Measurements from ENCODE around the gene PLCL1. TPM values are rescaled to one million over a fixed set of nuclear protein-coding genes. Genes with fewer than 3 reads are reported as not detected.

Gene PLCL1
- total RNA-seq, 1 experiment from 2014 or later = not detected

DNA sequence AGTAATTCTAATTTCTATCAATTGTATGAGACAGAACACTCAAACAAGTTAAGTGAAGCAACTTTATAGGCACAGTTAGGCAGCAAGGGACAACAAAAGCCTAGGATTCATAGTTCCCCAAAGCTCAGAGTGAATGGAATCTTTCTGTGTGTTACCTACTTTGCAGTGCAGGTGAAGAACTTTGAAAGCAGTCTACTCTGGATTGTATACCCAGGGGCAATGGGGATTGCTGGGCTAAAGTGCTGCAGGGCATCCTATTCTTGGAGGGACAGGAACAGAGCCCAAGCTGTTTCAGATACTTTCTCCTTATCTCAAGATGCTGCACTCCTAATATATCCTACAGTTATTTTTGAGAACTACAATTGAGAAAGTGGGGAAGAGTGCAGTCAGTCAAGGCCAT is 207.6 kb downstream of the PLCL1 start:
- no peak for DNase-seq
- ChIA-PET POLR2A (ENCODE audit: unreplicated experiment) (no interaction called here), CTCF (no interaction called here)
- Histone ChIP-seq H2AFZ (no peak overlapping the region), H3K4me3 (no peak overlapping the region), H3K4me1 (replicated peaks; ENCODE audit: insufficient read depth) (no peaks in the 10 kb centered on the region), H4K20me1 (ENCODE audit: insufficient read depth) (no peaks in the 10 kb centered on the region), H3K27me3 (ENCODE audit: insufficient read depth, low read depth) (no peaks in the 10 kb centered on the region), H3K9me3 (ENCODE audit: insufficient read depth, low read depth) (no peaks in the 10 kb centered on the region), H3K4me2 (no peak overlapping the region), H3K9me2 (ENCODE audit: insufficient read depth) (no peaks in the 10 kb centered on the region), H3F3A (ENCODE audit: insufficient read depth, low read depth) (no peaks in the 10 kb centered on the region), H3K27ac (no peak overlapping the region), H3K79me2 (ENCODE audit: low read depth) (no peaks in the 10 kb centered on the region), H3K36me3 (ENCODE audit: low read depth) (no peaks in the 10 kb centered on the region)
- intact Hi-C loops (cut with micrococcal nuclease; ENCODE audit: unreplicated experiment) = no loop called here
- BruUV-seq (replicated peaks) = no TSS peak
- TF ChIP-seq, protein P1, sequence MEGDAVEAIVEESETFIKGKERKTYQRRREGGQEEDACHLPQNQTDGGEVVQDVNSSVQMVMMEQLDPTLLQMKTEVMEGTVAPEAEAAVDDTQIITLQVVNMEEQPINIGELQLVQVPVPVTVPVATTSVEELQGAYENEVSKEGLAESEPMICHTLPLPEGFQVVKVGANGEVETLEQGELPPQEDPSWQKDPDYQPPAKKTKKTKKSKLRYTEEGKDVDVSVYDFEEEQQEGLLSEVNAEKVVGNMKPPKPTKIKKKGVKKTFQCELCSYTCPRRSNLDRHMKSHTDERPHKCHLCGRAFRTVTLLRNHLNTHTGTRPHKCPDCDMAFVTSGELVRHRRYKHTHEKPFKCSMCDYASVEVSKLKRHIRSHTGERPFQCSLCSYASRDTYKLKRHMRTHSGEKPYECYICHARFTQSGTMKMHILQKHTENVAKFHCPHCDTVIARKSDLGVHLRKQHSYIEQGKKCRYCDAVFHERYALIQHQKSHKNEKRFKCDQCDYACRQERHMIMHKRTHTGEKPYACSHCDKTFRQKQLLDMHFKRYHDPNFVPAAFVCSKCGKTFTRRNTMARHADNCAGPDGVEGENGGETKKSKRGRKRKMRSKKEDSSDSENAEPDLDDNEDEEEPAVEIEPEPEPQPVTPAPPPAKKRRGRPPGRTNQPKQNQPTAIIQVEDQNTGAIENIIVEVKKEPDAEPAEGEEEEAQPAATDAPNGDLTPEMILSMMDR (conservative IDR thresholded peaks at IDR 0.05) = no peak
- no peak for TF ChIP-seq EZH2 (IDR thresholded peaks at IDR 0.05; ENCODE audit: low read depth)

DNA sequence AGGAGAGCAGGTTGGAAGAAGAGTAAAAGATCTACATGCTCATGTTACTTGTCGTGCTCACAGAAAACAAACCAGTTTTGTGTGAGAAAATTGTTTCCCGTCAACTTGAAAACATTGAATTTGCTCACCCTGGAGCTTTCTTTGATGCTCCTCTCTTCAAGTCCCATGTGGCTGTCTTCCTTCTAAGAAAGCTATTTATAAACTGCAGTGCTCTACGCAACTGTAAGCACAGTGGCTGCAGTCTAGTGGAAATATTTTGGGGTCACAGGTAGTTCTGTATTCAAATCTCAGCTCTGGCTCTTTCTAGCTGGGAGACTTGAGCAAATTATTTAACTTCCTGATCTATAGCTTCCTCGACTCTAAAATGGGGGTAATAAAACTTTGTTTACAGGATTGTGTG is 211.8 kb downstream of the PLCL1 start:
- no peak for TF ChIP-seq EZH2 (IDR thresholded peaks at IDR 0.05; ENCODE audit: low read depth)
- TF ChIP-seq, protein P1 (conservative IDR thresholded peaks at IDR 0.05) = no peak
- H3K27me3 ChIP-seq (ENCODE audit: insufficient read depth, low read depth) = no peaks in the 10 kb centered on the region
- no peaks in the 10 kb centered on the region for H3K79me2 ChIP-seq (ENCODE audit: low read depth)
- ChIA-PET POLR2A (ENCODE audit: unreplicated experiment) (no interaction called here), CTCF (no interaction called here)
- H3K9me2 ChIP-seq (ENCODE audit: insufficient read depth) = no peaks in the 10 kb centered on the region
- no peak for DNase-seq
- peak overlapping the region; percentile 64; the same call in 1 of the 2 replicates for H2AFZ ChIP-seq
- H3K4me1 ChIP-seq (replicated peaks; ENCODE audit: insufficient read depth) = no peaks in the 10 kb centered on the region
- H4K20me1 ChIP-seq (ENCODE audit: insufficient read depth) = no peaks in the 10 kb centered on the region
- no peaks in the 10 kb centered on the region for H3K36me3 ChIP-seq (ENCODE audit: low read depth)
- intact Hi-C loops (cut with micrococcal nuclease; ENCODE audit: unreplicated experiment) = no loop called here
- H3K4me3 ChIP-seq = no peak overlapping the region
- H3K4me2 ChIP-seq = no peak overlapping the region
- H3F3A ChIP-seq (ENCODE audit: insufficient read depth, low read depth) = no peaks in the 10 kb centered on the region
- no peak overlapping the region for H3K27ac ChIP-seq
- no TSS peak for BruUV-seq (replicated peaks)
- H3K9me3 ChIP-seq (ENCODE audit: insufficient read depth, low read depth) = no peaks in the 10 kb centered on the region

DNA sequence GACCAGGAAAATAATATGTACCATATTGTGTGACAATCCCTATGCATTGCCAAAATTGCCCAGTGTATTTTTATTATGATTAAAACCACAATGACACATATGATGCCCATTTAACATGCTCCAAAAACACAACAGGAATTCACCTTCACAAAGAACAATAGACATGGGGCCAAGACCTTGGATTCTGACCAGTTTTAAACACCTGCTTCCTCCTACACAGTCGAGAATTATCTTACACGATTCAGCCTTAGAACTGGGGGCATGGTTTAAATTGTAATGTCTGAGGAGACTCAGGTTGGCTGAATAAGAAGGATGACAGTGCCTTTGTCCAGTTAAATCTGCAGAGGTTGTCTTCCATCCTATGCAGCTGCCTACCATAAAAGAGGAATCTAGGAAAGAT is 212.7 kb downstream of the PLCL1 start:
- Histone ChIP-seq H3K27ac (no peak overlapping the region), H3K79me2 (ENCODE audit: low read depth) (no peaks in the 10 kb centered on the region), H3K9me2 (ENCODE audit: insufficient read depth) (no peaks in the 10 kb centered on the region), H2AFZ (no peak overlapping the region), H3K4me3 (no peak overlapping the region), H4K20me1 (ENCODE audit: insufficient read depth) (no peaks in the 10 kb centered on the region), H3K4me2 (no peak overlapping the region), H3K4me1 (replicated peaks; ENCODE audit: insufficient read depth) (no peaks in the 10 kb centered on the region), H3K27me3 (ENCODE audit: insufficient read depth, low read depth) (no peaks in the 10 kb centered on the region), H3K9me3 (ENCODE audit: insufficient read depth, low read depth) (no peaks in the 10 kb centered on the region), H3K36me3 (ENCODE audit: low read depth) (no peaks in the 10 kb centered on the region), H3F3A (ENCODE audit: insufficient read depth, low read depth) (no peaks in the 10 kb centered on the region)
- POLR2A ChIA-PET (ENCODE audit: unreplicated experiment) = no interaction called here
- no peak for TF ChIP-seq EZH2 (IDR thresholded peaks at IDR 0.05; ENCODE audit: low read depth)
- TF ChIP-seq, protein P1 (conservative IDR thresholded peaks at IDR 0.05) = no peak
- no peak for DNase-seq
- BruUV-seq (replicated peaks) = no TSS peak
- intact Hi-C loops (cut with micrococcal nuclease; ENCODE audit: unreplicated experiment) = no loop called here
- CTCF ChIA-PET = no interaction called here

Data from PC-9 (cell line).